GM19240 (cell line): ENCODE data around the gene ESR1.

Experiments used
- DNase-seq: peaks from one replicate; pipeline ENCODE4 v3.0.0; 2011; ENCODE audit warnings: low spot score; ENCODE audit not compliant: insufficient read length

The ESR1 gene

GRCh38 chr6:151807513-151808370 lies at the start of gene ESR1:
Gene ESR1 (plus strand): TSS chr6:151807682. CDS start chr6:151807913, 231 bp downstream.
- DNase-seq: no peak

- no peak for DNase-seq
Observed at GRCh38 chr6:151760486-151760885, 47.0 kb upstream of the ESR1 start.

- no peak for DNase-seq
Observed at GRCh38 chr6:151761851-151762250, 45.6 kb upstream of the ESR1 start.

GRCh38 chr6:151762817-151763216 lies 44.7 kb upstream of the ESR1 start:
- no peak for DNase-seq

- no peak for DNase-seq
Observed at GRCh38 chr6:151763303-151763702, 44.2 kb upstream of the ESR1 start.

- peak; percentile 22 for DNase-seq
Observed at GRCh38 chr6:151763938-151764680, 43.4 kb upstream of the ESR1 start.

- peak; percentile 28 for DNase-seq
Observed at GRCh38 chr6:151765444-151765886, 42.0 kb upstream of the ESR1 start.

GRCh38 chr6:151772446-151772845 lies 35.0 kb upstream of the ESR1 start:
- no peak for DNase-seq

GRCh38 chr6:151773382-151773781 lies 34.1 kb upstream of the ESR1 start:
- DNase-seq: no peak

GRCh38 chr6:151782560-151782959 lies 24.9 kb upstream of the ESR1 start:
- DNase-seq: no peak

GRCh38 chr6:151783692-151784091 lies 23.8 kb upstream of the ESR1 start:
- DNase-seq: no peak

- no peak for DNase-seq
Observed at GRCh38 chr6:151784441-151785214, 22.9 kb upstream of the ESR1 start.

GRCh38 chr6:151796842-151797530 lies 10.5 kb upstream of the ESR1 start:
- no peak for DNase-seq

- DNase-seq: no peak
Observed at GRCh38 chr6:151803743-151804142, 3.7 kb upstream of the ESR1 start.

GRCh38 chr6:151804585-151805285 lies 2.7 kb upstream of the ESR1 start:
- DNase-seq: no peak

- no peak for DNase-seq
Observed at GRCh38 chr6:151805286-151805840, 2.1 kb upstream of the ESR1 start.

- DNase-seq: no peak
Observed at GRCh38 chr6:151806757-151807512, 547 bp upstream of the ESR1 start.

GRCh38 chr6:151808371-151809241 lies 1.1 kb downstream of the ESR1 start:
- no peak for DNase-seq
